H1 (cell line): ENCODE data around the gene SPTBN1. TPM values are rescaled to one million over a fixed set of nuclear protein-coding genes. Genes with fewer than 3 reads are reported as not detected.

Source experiments
- ATF3 ChIP-seq: IDR thresholded peaks from 2 replicates; pipeline ENCODE4 v1.6.1; 2011; ENCODE audit warnings: low read depth, mild to moderate bottlenecking, low read length; ENCODE audit not compliant: insufficient read depth
- CHD7 ChIP-seq: fragments of 300-600 bp; sonication (generic); IDR thresholded peaks from 2 replicates; pipeline ENCODE4 v1.7.1; 2012; ENCODE audit warnings: low read length, moderate library complexity, mild to moderate bottlenecking, inconsistent platforms; ENCODE audit not compliant: insufficient replicate concordance
- CREB1 ChIP-seq: IDR thresholded peaks from 2 replicates; pipeline ENCODE4 v1.6.1; 2012; ENCODE audit warnings: inconsistent platforms
- GABPA ChIP-seq: IDR thresholded peaks from 2 replicates; pipeline ENCODE4 v1.6.1; 2011; ENCODE audit warnings: mild to moderate bottlenecking, low read length, moderate library complexity, borderline replicate concordance; ENCODE audit not compliant: insufficient read depth
- PHF8 ChIP-seq: fragments of 200-600 bp; sonication (generic); conservative IDR thresholded peaks from 2 replicates; pipeline ENCODE4 v1.7.1; 2012; ENCODE audit warnings: low read depth, mild to moderate bottlenecking, inconsistent platforms, low read length, moderate library complexity
- polyA plus RNA-seq, 7 experiments: library from polyadenylated mRNA; depleted of rRNA in 3 of 7; stranded (reverse) in 5 of 7; unstranded in 2 of 7; fragments of >200 nt in 5 of 7; fragments of 200-250 nt in 2 of 7; gene quantifications; 1 replicate in 5 of 7; 2 replicates in 1 of 7; 4 replicates in 1 of 7; pipeline versions ENCODE4 v1.2.1 to v1.2.3, GENCODE V29; 2011 to 2013; ENCODE audit warnings: missing spikeins in 2 of 7, mixed read lengths in 2 of 7
- total RNA-seq: library from RNA; stranded (reverse); fragmentation: NEBNext Ultra II Directional; extraction: Animal tissue kit (Norgen Biotek cat#: 25700); gene quantifications from 2 replicates; pipeline ENCODE4 v1.2.1, GENCODE V29; 2021

SPTBN1 gene
- total and polyA plus RNA-seq, 2 of the 8 experiments (the other 6 are each of a cell fraction or from before 2014, with no cell fraction given) = 31.8 to 180 TPM

- TF ChIP-seq CHD7 = no peak
- TF ChIP-seq ATF3 = no peak
- no peak for TF ChIP-seq GABPA
- TF ChIP-seq CREB1 = no peak
- no peak for TF ChIP-seq PHF8
These were observed 83.6 kb downstream of the SPTBN1 start (continued) for GRCh38 chr2:54539683-54540082.
